Spleen (tissue), 11 donors: ENCODE results near the gene GRIN3B. TPM values are rescaled to one million over a fixed set of nuclear protein-coding genes. Genes with fewer than 3 reads are reported as not detected.

ENCODE experiments used
- DNase-seq: peaks from one replicate; pipeline ENCODE4 v3.0.0-alpha.2; 2020
- H3K27ac ChIP-seq, 8 donors: fragments of 200-600 bp; sonication (generic) in 7 of 8; 1 replicate in 4 of 8; 2 replicates in 4 of 8; pipeline versions ENCODE4 v1.5.0 to v1.8.0; 2016 to 2021; ENCODE audit warnings: inconsistent platforms in 4 of 8, mild to moderate bottlenecking in 4 of 8, moderate library complexity in 1 of 8
- H3K27me3 ChIP-seq, 7 donors: fragments of 200-600 bp; sonication (generic) in 6 of 7; replicated peaks in 1 of 7; 1 replicate in 4 of 7; 2 replicates in 3 of 7; pipeline versions ENCODE4 v1.5.0 to v1.8.0; 2016 to 2021; ENCODE audit warnings: inconsistent platforms in 3 of 7, mild to moderate bottlenecking in 1 of 7
- H3K36me3 ChIP-seq, 6 donors: fragments of 200-600 bp; sonication (generic) in 5 of 6; 1 replicate in 4 of 6; 2 replicates in 2 of 6; pipeline versions ENCODE4 v1.5.0 to v1.8.0; 2016 to 2021; ENCODE audit warnings: inconsistent platforms in 2 of 6
- H3K4me1 ChIP-seq, 6 donors: fragments of 200-600 bp; sonication (generic) in 5 of 6; 1 replicate in 3 of 6; 2 replicates in 3 of 6; pipeline versions ENCODE4 v1.5.0 to v1.8.0; 2016 to 2021; ENCODE audit warnings: inconsistent platforms in 3 of 6
- H3K4me3 ChIP-seq, 8 donors: fragments of 200-600 bp; sonication (generic) in 7 of 8; 1 replicate in 4 of 8; 2 replicates in 4 of 8; pipeline versions ENCODE4 v1.5.0 to v1.8.0; 2016 to 2021; ENCODE audit warnings: inconsistent platforms in 4 of 8, mild to moderate bottlenecking in 4 of 8, moderate library complexity in 2 of 8
- H3K9me3 ChIP-seq, 8 donors: fragments of 200-600 bp; sonication (generic) in 7 of 8; 1 replicate in 4 of 8; 2 replicates in 4 of 8; pipeline versions ENCODE4 v1.5.0 to v1.8.0; 2016 to 2021; ENCODE audit warnings: inconsistent platforms in 4 of 8
- CTCF ChIP-seq, 11 experiments: fragments of 200-600 bp in 7 of 11; fragments of 450-650 bp in 4 of 11; sonication (generic) in 4 of 11; IDR thresholded peaks in 8 of 11; conservative IDR thresholded peaks in 3 of 11; 1 replicate in 7 of 11; 2 replicates in 4 of 11; pipeline versions ENCODE4 v1.4.0 to v1.8.0; 2016 to 2021; ENCODE audit warnings: antibody characterized with exemption in 11 of 11, inconsistent platforms in 4 of 11, mild to moderate bottlenecking in 1 of 11
- POLR2A ChIP-seq, 3 donors: fragments of 450-650 bp; IDR thresholded peaks; one replicate each; pipeline ENCODE4 v1.5.1; 2017; ENCODE audit warnings: antibody characterized with exemption in 3 of 3, mild to moderate bottlenecking in 1 of 3
- POLR2AphosphoS5 ChIP-seq, 3 donors: sonication (generic); formaldehyde crosslinking; IDR thresholded peaks; one replicate each; pipeline ENCODE4 v1.5.1; 2017; ENCODE audit warnings: antibody characterized with exemption in 3 of 3
- WGBS, 5 donors: extraction: QIAGEN DNeasy Blood & Tissue Kit in 3 of 5; methylation state at CpG; one replicate each; pipeline versions ENCODE4 v1.1.5 to v1.1.7; 2013 to 2018; 5-methylcytosine and 5-hydroxymethylcytosine counted together
- intact Hi-C: fragments of 100-400 bp; cut with DNase I; formaldehyde crosslinking; loops from one replicate; pipeline ENCODE4 v1.15.0; 2023; ENCODE audit warnings: low total_unique reads
- polyA plus RNA-seq, 3 donors: library from polyadenylated mRNA; stranded (reverse); fragments of 200-250 nt; gene quantifications; one replicate each; pipeline ENCODE4 v1.2.1, GENCODE V29; 2013
- total RNA-seq, 7 donors: library from RNA; depleted of rRNA in 3 of 7; stranded (reverse); fragments of >200 nt in 3 of 7; fragmentation: NEBNext Ultra II Directional in 4 of 7; extraction: Animal tissue kit (Norgen Biotek cat#: 25700) in 4 of 7; gene quantifications; one replicate each; pipeline versions ENCODE4 v1.1.0 to v1.2.1, GENCODE V29; 2016 to 2021
- donor health status: healthy with polysubstance abuse.
- donor health status: DM: no; HTN: no; CAD: no; lungs with moderate emphysema.
- donor health status: DM: no; HTN: no; CAD: no.
- donor health status: Bipolar disorder and iron deficiency.
- donor health status: healthy.
- donor health status: DM: no; HTN: no; CAD: no.
- donor health status: DM: yes; HTN: yes; CAD: no.

GRIN3B gene
- total and polyA plus RNA-seq, 10 donors: 0.07 to 0.11 TPM; not detected in 8

DNA sequence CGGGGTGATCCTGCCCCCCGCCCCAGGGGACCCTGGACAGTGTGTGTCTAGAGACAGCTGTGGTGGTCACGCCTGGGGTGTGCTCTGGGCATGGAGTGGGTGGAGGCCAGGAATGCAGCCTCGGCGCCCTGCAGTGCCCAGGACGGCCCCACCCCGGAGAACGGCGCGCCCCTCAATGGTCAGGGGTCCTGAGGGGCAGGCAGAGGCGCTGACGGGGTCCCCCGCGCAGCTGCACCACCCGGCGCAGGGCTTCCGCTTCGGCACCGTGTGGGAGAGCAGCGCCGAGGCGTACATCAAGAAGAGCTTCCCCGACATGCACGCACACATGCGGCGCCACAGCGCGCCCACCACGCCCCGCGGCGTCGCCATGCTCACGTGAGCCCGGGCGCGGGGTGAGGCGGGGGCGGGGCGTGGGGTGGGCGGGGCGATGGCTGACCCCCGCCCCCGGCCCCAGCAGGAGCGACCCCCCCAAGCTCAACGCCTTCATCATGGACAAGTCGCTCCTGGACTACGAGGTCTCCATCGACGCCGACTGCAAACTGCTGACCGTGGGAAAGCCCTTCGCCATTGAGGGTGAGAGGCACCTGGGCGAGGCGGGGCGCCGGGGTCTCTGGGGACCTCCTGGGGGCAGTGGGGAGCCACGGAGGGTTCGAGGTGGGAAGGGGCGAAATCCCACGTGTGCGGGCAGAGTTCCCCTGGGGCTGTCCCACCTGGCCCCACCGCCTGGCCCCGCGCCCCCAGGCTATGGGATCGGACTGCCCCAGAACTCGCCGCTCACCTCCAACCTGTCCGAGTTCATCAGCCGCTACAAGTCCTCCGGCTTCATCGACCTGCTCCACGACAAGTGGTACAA, 7.4 kb downstream of the GRIN3B start:
- TF ChIP-seq POLR2AphosphoS5 (IDR thresholded peaks at IDR 0.05) (peak in 1 of 3 donors; percentile 49), POLR2A (IDR thresholded peaks at IDR 0.05) (no peak), CTCF (IDR thresholded peaks at IDR 0.05 in 8 of 11, conservative IDR thresholded peaks at IDR 0.05 in 3 of 11) (no peak)
- intact Hi-C loops: no loop called here
- H3K9me3 ChIP-seq: no peaks in the 10 kb centered on the region
- DNase-seq: no peak
- peaks cover 0 to 22% (median under 1%) of the 10 kb centered on the region in 7 donors for H3K27me3 ChIP-seq
- H3K27ac ChIP-seq: no peak overlapping the region
- H3K4me1 ChIP-seq: peaks cover 0 to 22% (median 2%) of the 10 kb centered on the region in 6 donors
- WGBS, 5 donors: 90 to 94% (median 93%) methylated on average over 13 to 73 of the region's 73 CpGs
- no peak overlapping the region for H3K4me3 ChIP-seq
- H3K36me3 ChIP-seq: peaks cover 3 to 58% (median 44%) of the 10 kb centered on the region in 6 donors

GRCh38 chr19:1008268-1009040, 8.2 kb downstream of the GRIN3B start:
- intact Hi-C loops: no loop called here
- H3K4me1 ChIP-seq: peaks cover 0 to 30% (median 6%) of the 10 kb centered on the region in 6 donors
- H3K9me3 ChIP-seq: no peaks in the 10 kb centered on the region
- DNase-seq: no peak
- H3K36me3 ChIP-seq: peaks cover 3 to 66% (median 51%) of the 10 kb centered on the region in 6 donors
- no peak for TF ChIP-seq CTCF (IDR thresholded peaks at IDR 0.05 in 8 of 11, conservative IDR thresholded peaks at IDR 0.05 in 3 of 11)
- no peak for TF ChIP-seq POLR2A (IDR thresholded peaks at IDR 0.05)
- peak in 1 of 3 donors; percentile 53 for TF ChIP-seq POLR2AphosphoS5 (IDR thresholded peaks at IDR 0.05)
- H3K4me3 ChIP-seq: peak overlapping the region in 1 of 8 donors; percentile 1
- 91 to 93% (median 92%) methylated on average over 21 to 45 of the region's 45 CpGs for WGBS, 5 donors
- peaks cover 0 to 13% (median 0%) of the 10 kb centered on the region in 7 donors for H3K27me3 ChIP-seq
- peak overlapping the region in 6 of 8 donors; percentile 53 to 78 (median 65) for H3K27ac ChIP-seq

DNA sequence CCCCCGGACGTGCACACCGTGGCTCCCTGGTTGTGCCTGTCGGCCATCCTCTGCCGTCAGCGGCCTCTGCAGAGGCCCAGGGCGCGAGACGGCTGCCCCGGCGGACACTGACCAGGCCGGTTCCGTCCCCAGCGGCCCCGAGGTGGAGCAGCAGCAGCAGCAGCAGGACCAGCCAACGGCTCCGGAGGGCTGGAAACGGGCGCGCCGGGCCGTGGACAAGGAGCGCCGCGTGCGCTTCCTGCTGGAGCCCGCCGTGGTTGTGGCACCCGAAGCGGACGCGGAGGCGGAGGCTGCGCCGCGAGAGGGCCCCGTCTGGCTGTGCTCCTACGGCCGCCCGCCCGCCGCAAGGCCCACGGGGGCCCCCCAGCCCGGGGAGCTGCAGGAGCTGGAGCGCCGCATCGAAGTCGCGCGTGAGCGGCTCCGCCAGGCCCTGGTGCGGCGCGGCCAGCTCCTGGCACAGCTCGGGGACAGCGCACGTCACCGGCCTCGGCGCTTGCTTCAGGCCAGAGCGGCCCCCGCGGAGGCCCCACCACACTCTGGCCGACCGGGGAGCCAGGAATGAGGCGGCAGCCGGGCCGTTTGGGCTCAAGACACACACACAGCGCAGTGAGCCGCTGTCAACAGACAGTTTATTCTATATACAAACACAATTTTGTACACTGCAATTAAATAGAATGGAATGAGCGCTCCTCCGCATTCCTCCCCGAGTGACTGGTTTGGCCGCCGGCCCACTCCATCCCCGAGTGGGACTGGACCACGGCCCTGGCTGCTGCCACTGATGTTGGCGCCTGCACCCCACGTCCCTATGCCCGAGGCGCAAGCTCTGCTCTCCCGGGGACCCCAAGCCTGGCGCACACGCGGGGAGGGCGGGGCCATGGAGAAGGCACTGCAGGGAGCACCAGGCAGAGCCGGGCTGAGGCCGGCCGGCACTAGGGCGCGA, 9.1 kb downstream of the GRIN3B start:
- intact Hi-C loops: no loop called here
- 76 to 96% (median 84%) methylated on average over 18 to 92 of the region's 92 CpGs for whole genome bisulfite sequencing, 5 donors
- H3K4me1 ChIP-seq: peaks cover under 1 to 39% (median 14%) of the 10 kb centered on the region in 6 donors
- H3K27me3 ChIP-seq: peaks cover 0 to 5% (median 0%) of the 10 kb centered on the region in 7 donors
- DNase-seq: no peak
- H3K4me3 ChIP-seq: peak overlapping the region in 1 of 8 donors; percentile 1
- H3K27ac ChIP-seq: peak overlapping the region in 7 of 8 donors; percentile 46 to 78 (median 63)
- H3K36me3 ChIP-seq: peaks cover 3 to 74% (median 59%) of the 10 kb centered on the region in 6 donors
- no peaks in the 10 kb centered on the region for H3K9me3 ChIP-seq
- TF ChIP-seq CTCF (IDR thresholded peaks at IDR 0.05 in 8 of 11, conservative IDR thresholded peaks at IDR 0.05 in 3 of 11) (no peak), POLR2AphosphoS5 (IDR thresholded peaks at IDR 0.05) (peak; percentile 31 to 71 (median 35)), POLR2A (IDR thresholded peaks at IDR 0.05) (no peak)
